ENCODE data around the gene RRN3.
"Not testable (repeated sequence)": the region's sequence is repeated elsewhere in the genome, so short reads cannot be mapped to it uniquely, and the experiment has no call there.

DNA sequence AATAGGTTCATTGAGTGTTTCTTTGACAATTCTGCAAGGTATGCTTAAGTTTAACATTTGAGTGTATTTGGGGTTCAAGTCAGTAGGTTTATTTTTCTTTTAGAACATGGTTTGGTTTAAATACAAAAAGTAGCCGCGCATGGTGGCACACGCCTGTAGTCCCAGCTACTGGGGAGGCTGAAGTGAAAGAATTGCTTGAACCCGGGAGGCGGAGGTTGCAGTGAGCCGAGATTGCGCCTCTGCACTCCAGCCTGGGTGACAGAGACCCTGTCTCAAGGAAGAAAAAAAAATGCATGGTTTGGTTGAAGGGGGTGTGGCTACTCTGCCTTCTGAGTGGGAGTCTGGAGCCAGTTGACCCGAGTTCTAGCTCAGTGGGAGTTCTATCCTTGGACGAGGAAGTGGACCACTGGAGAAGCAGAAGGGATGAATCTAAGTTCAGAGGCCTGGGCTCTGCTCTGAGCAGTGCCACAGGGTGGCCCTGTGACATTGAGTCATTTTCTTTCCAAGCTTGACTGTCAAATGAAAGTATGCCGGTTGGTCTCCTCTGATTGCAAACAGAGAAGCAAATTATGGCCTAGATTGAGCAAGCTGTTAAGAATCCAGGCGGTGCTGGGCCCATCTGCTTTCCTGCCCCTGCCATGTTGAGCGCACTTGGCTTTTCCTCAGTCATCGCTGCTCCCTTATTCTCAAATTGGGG is 70.5 kb downstream of the RRN3 start:
- not testable (repeated sequence) for TF ChIP-seq POLR2A (conservative IDR thresholded peaks at IDR 0.05); CHD4 (IDR thresholded peaks at IDR 0.05; ENCODE audit: insufficient read depth, insufficient replicate concordance, low read depth, low read length, poor library complexity, severe bottlenecking); MAFK (IDR thresholded peaks at IDR 0.05; ENCODE audit: low read length); SREBF1 (IDR thresholded peaks at IDR 0.05; ENCODE audit: borderline replicate concordance, low read depth, low read length); RAD21 (CRISPR knock-in tag; conservative IDR thresholded peaks at IDR 0.05 in 1 of 2, IDR thresholded peaks at IDR 0.05 in 1 of 2)
- TF ChIP-seq, protein P1, sequence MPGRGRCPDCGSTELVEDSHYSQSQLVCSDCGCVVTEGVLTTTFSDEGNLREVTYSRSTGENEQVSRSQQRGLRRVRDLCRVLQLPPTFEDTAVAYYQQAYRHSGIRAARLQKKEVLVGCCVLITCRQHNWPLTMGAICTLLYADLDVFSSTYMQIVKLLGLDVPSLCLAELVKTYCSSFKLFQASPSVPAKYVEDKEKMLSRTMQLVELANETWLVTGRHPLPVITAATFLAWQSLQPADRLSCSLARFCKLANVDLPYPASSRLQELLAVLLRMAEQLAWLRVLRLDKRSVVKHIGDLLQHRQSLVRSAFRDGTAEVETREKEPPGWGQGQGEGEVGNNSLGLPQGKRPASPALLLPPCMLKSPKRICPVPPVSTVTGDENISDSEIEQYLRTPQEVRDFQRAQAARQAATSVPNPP (IDR thresholded peaks at IDR 0.05; ENCODE audit: borderline replicate concordance, insufficient read depth, insufficient read length), result not testable (repeated sequence)
- TF ChIP-seq, protein P2, sequence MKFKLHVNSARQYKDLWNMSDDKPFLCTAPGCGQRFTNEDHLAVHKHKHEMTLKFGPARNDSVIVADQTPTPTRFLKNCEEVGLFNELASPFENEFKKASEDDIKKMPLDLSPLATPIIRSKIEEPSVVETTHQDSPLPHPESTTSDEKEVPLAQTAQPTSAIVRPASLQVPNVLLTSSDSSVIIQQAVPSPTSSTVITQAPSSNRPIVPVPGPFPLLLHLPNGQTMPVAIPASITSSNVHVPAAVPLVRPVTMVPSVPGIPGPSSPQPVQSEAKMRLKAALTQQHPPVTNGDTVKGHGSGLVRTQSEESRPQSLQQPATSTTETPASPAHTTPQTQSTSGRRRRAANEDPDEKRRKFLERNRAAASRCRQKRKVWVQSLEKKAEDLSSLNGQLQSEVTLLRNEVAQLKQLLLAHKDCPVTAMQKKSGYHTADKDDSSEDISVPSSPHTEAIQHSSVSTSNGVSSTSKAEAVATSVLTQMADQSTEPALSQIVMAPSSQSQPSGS (CRISPR knock-in tag; IDR thresholded peaks at IDR 0.05), result not testable (repeated sequence)
